ENCODE data around the gene MRGPRD.

Gene MRGPRD

GRCh38 chr11:68980776-68981065 is at the start of gene MRGPRD:
TSS of gene MRGPRD (minus strand) at chr11:68980986. CDS start at chr11:68980986, 0 bp downstream.
- no peak for DNase-seq (ENCODE audit: low read depth in 2 of 2)

GRCh38 chr11:69030301-69030700 is 49.5 kb upstream of the MRGPRD start:
- DNase-seq (ENCODE audit: low read depth in 2 of 2) = no peak

GRCh38 chr11:69027704-69028372 is 47.1 kb upstream of the MRGPRD start:
- no peak for DNase-seq (ENCODE audit: low read depth in 2 of 2)

- no peak for DNase-seq (ENCODE audit: low read depth in 2 of 2)
Measured at GRCh38 chr11:69024509-69024908, 43.7 kb upstream of the MRGPRD start.

- DNase-seq (ENCODE audit: low read depth in 2 of 2) = no peak
Measured at GRCh38 chr11:69022260-69022659, 41.5 kb upstream of the MRGPRD start.

GRCh38 chr11:69018924-69019323 is 38.1 kb upstream of the MRGPRD start:
- no peak for DNase-seq (ENCODE audit: low read depth in 2 of 2)

- no peak for DNase-seq (ENCODE audit: low read depth in 2 of 2)
Measured at GRCh38 chr11:69017951-69018350, 37.2 kb upstream of the MRGPRD start.

GRCh38 chr11:69014898-69015549 is 34.2 kb upstream of the MRGPRD start:
- no peak for DNase-seq (ENCODE audit: low read depth in 2 of 2)

GRCh38 chr11:69014084-69014851 is 33.5 kb upstream of the MRGPRD start:
- no peak for DNase-seq (ENCODE audit: low read depth in 2 of 2)

GRCh38 chr11:69013009-69013951 is 32.5 kb upstream of the MRGPRD start, which contains the start of gene MRGPRF:
TSS of gene MRGPRF (minus strand) at chr11:69013246. CDS start at chr11:69009901, 3,345 bp downstream.
- no peak for DNase-seq (ENCODE audit: low read depth in 2 of 2)

- DNase-seq (ENCODE audit: low read depth in 2 of 2) = no peak
Measured at GRCh38 chr11:69012092-69013008, 31.6 kb upstream of the MRGPRD start.

- DNase-seq (ENCODE audit: low read depth in 2 of 2) = no peak
Measured at GRCh38 chr11:69011624-69012091, 30.9 kb upstream of the MRGPRD start.

GRCh38 chr11:69010964-69011623 is 30.3 kb upstream of the MRGPRD start:
- no peak for DNase-seq (ENCODE audit: low read depth in 2 of 2)

GRCh38 chr11:69010361-69010891 is 29.6 kb upstream of the MRGPRD start:
- no peak for DNase-seq (ENCODE audit: low read depth in 2 of 2)

- DNase-seq (ENCODE audit: low read depth in 2 of 2) = no peak
Measured at GRCh38 chr11:69009441-69010211, 28.8 kb upstream of the MRGPRD start.

GRCh38 chr11:69008737-69009440 is 28.1 kb upstream of the MRGPRD start:
- no peak for DNase-seq (ENCODE audit: low read depth in 2 of 2)

- no peak for DNase-seq (ENCODE audit: low read depth in 2 of 2)
Measured at GRCh38 chr11:69007975-69008381, 27.2 kb upstream of the MRGPRD start.

- DNase-seq (ENCODE audit: low read depth in 2 of 2) = no peak
Measured at GRCh38 chr11:69006816-69007215, 26.0 kb upstream of the MRGPRD start.
